Upper lobe of left lung (tissue), 6 donors: ENCODE measurements around the gene CCL20. TPM values are rescaled to one million over a fixed set of nuclear protein-coding genes. Genes with fewer than 3 reads are reported as not detected.
A peak's percentile ranks its signal among the peaks of the same experiment; 100 is the strongest.

Experiments used
- ATAC-seq, 2 donors: fragments of 200-7000 bp; cut with Tn5 transposase; one replicate each; pipeline ENCODE4 v1.9.1; 2022; ENCODE audit warnings: mild to moderate bottlenecking in 2 of 2, moderate library complexity in 2 of 2; ENCODE audit not compliant: low FRiP score in 2 of 2
- DNase-seq, 2 donors: peaks; one replicate each; pipeline ENCODE4 v3.0.0-alpha.2; 2019 to 2020
- H3K27ac ChIP-seq, 4 donors: fragments of 200-600 bp; sonication (generic); one replicate each; pipeline ENCODE4 v1.5.1; 2016 to 2019
- H3K27me3 ChIP-seq, 4 donors: fragments of 200-600 bp; sonication (generic); one replicate each; pipeline ENCODE4 v1.5.1; 2017 to 2019
- H3K36me3 ChIP-seq, 4 donors: fragments of 200-600 bp; sonication (generic); one replicate each; pipeline ENCODE4 v1.5.1; 2016 to 2019
- H3K4me1 ChIP-seq, 4 donors: fragments of 200-600 bp; sonication (generic); one replicate each; pipeline ENCODE4 v1.5.1; 2018 to 2019
- H3K4me3 ChIP-seq, 4 donors: fragments of 200-600 bp; sonication (generic); one replicate each; pipeline ENCODE4 v1.5.1; 2017 to 2019; ENCODE audit warnings: mild to moderate bottlenecking in 2 of 4, moderate library complexity in 1 of 4
- H3K9me3 ChIP-seq, 4 donors: fragments of 200-600 bp; sonication (generic); one replicate each; pipeline ENCODE4 v1.5.1; 2018 to 2019
- EP300 ChIP-seq, 4 donors: sonication (generic); formaldehyde crosslinking; IDR thresholded peaks; one replicate each; pipeline ENCODE4 v1.5.1; 2017; ENCODE audit warnings: antibody characterized with exemption in 4 of 4, control low read depth in 2 of 4
- POLR2A ChIP-seq, 4 donors: fragments of 450-650 bp; IDR thresholded peaks; one replicate each; pipeline ENCODE4 v1.5.1; 2016 to 2017; ENCODE audit warnings: antibody characterized with exemption in 4 of 4, mild to moderate bottlenecking in 2 of 4
- POLR2AphosphoS5 ChIP-seq, 2 donors: sonication (generic); formaldehyde crosslinking; IDR thresholded peaks; one replicate each; pipeline ENCODE4 v1.5.1; 2017; ENCODE audit warnings: antibody characterized with exemption in 2 of 2
- WGBS, 2 donors: methylation state at CpG; one replicate each; pipeline ENCODE4 v1.1.5; 2017 to 2018; 5-methylcytosine and 5-hydroxymethylcytosine counted together
- total RNA-seq, 6 donors: library from RNA; depleted of rRNA in 4 of 6; stranded (reverse); fragments of >200 nt in 4 of 6; gene quantifications; one replicate each; pipeline versions ENCODE4 v1.1.0 to v1.2.1, GENCODE V29; 2016 to 2021
- TF ChIP-seq, protein P1 (sequence below), 6 experiments: fragments of 450-650 bp in 4 of 6; fragments of 200-600 bp in 2 of 6; sonication (generic) in 2 of 6; IDR thresholded peaks; one replicate each; pipeline ENCODE4 v1.5.1; 2016 to 2019; ENCODE audit warnings: antibody characterized with exemption in 6 of 6
- donor health status: DM: no; HTN: no; CAD: no; lungs with moderate emphysema.
- donor health status: DM: no; HTN: yes; CAD: no; lungs with severe emphysema.

Gene CCL20
- total RNA-seq, 6 donors from 2014 or later, result 0.66 to 8.6 (median 3.8) TPM; not detected in 1

DNA sequence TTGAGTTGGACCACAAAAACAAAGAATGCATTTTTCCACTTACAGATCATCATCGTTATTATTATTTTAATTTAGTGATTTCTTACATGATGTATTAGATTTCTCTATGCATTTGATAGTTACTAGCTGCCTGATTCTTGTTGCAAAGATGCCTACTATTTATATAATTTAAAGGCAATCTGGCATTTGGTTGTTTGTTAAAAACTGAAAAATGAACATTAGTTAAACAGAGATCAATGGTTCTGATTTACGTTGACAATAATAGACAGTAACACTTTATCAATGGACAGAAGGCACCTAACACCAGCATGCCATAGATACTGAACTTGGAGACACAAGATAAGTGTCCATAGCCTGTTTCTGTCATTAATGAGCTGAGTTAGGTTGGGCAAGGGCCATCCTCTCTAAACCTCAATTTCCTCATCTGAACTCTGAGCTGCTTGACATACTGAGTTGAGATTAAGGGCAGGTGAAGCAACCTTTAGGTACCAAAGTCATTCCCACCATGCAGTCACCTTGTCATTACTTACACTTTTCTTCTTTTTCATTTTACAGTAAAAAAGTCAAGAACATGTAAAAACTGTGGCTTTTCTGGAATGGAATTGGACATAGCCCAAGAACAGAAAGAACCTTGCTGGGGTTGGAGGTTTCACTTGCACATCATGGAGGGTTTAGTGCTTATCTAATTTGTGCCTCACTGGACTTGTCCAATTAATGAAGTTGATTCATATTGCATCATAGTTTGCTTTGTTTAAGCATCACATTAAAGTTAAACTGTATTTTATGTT is 3.1 kb downstream of the CCL20 start:
- peak overlapping the region in 2 of 4 donors; percentile 80 to 82 for H3K27ac ChIP-seq
- no peak overlapping the region for H3K4me3 ChIP-seq
- H3K27me3 ChIP-seq, result no peaks in the 10 kb centered on the region
- DNase-seq (no peak), ATAC-seq (no peak)
- no peaks in the 10 kb centered on the region for H3K36me3 ChIP-seq
- H3K4me1 ChIP-seq, result peaks cover 9 to 25% (median 21%) of the 10 kb centered on the region in 4 donors
- TF ChIP-seq EP300 (IDR thresholded peaks at IDR 0.05) (no peak), POLR2A (IDR thresholded peaks at IDR 0.05) (no peak), POLR2AphosphoS5 (IDR thresholded peaks at IDR 0.05) (no peak)
- TF ChIP-seq, protein P1, sequence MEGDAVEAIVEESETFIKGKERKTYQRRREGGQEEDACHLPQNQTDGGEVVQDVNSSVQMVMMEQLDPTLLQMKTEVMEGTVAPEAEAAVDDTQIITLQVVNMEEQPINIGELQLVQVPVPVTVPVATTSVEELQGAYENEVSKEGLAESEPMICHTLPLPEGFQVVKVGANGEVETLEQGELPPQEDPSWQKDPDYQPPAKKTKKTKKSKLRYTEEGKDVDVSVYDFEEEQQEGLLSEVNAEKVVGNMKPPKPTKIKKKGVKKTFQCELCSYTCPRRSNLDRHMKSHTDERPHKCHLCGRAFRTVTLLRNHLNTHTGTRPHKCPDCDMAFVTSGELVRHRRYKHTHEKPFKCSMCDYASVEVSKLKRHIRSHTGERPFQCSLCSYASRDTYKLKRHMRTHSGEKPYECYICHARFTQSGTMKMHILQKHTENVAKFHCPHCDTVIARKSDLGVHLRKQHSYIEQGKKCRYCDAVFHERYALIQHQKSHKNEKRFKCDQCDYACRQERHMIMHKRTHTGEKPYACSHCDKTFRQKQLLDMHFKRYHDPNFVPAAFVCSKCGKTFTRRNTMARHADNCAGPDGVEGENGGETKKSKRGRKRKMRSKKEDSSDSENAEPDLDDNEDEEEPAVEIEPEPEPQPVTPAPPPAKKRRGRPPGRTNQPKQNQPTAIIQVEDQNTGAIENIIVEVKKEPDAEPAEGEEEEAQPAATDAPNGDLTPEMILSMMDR (IDR thresholded peaks at IDR 0.05), result no peak
- WGBS, 2 donors, result 87 to 92% methylated on average over 2 of the region's 2 CpGs
- no peaks in the 10 kb centered on the region for H3K9me3 ChIP-seq

DNA sequence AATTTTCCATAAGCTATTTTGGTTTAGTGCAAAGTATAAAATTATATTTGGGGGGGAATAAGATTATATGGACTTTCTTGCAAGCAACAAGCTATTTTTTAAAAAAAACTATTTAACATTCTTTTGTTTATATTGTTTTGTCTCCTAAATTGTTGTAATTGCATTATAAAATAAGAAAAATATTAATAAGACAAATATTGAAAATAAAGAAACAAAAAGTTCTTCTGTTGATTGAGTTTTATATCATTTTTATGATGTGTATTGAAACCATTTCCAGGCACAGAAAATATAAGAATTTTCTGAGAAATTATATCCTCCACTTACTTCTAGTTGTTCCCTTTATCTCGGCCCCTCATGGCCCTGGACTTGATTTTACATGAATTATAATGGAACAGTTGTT is 3.7 kb downstream of the CCL20 start:
- TF ChIP-seq, protein P1 (IDR thresholded peaks at IDR 0.05), result no peak
- TF ChIP-seq POLR2A (IDR thresholded peaks at IDR 0.05) (no peak), POLR2AphosphoS5 (IDR thresholded peaks at IDR 0.05) (no peak), EP300 (IDR thresholded peaks at IDR 0.05) (no peak)
- Histone ChIP-seq H3K27me3 (no peaks in the 10 kb centered on the region), H3K4me3 (no peak overlapping the region), H3K9me3 (no peaks in the 10 kb centered on the region), H3K36me3 (no peaks in the 10 kb centered on the region), H3K4me1 (peaks cover 9 to 25% (median 21%) of the 10 kb centered on the region in 4 donors), H3K27ac (peak overlapping the region in 3 of 4 donors; percentile 78 to 82 (median 80))
- WGBS, 2 donors, result 80 to 86% methylated on average over 1 of the region's 1 CpG
- ATAC-seq (no peak), DNase-seq (no peak)

DNA sequence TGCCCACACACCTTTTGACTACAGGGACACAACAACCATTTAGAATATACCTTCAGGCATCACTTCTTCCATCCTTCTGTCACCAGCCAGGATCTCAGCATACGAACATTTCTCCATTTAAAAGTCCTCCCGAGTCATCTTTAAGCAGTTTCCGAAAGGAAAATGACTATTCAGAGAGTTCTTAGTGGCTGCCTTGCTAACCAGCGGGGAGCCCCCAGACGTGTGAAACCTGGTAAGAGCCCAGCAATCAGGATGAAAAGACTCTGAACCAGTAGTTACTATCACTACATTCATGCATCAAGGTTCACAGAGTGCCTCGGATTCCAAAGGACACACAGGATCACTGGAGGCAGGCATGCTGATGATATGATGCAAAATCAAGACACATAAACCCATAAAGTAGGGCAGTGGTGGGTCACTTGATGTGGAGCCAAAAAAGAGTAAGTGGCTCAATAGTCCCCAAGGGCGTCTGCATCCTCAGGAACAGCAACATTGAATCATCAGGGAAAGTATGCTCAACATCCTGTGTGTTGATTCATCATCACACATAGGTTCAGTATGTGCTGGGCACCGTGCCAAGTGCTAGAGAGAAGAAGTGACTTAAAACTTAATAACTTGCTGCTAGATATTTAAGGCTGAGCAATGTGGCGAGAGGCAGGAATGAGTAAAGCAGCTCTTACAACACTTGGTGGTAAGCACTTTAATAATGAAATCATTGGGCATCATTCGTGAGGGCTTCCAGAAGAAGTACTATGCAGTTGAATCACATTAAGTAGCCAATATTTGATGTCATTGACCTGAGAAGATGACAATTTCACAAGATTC is 4.4 kb downstream of the CCL20 start:
- 27 to 29% methylated on average over 10 of the region's 10 CpGs for WGBS, 2 donors
- Histone ChIP-seq H3K9me3 (no peaks in the 10 kb centered on the region), H3K27ac (peak overlapping the region; percentile 45 to 82 (median 79)), H3K4me1 (peaks cover 9 to 25% (median 21%) of the 10 kb centered on the region in 4 donors), H3K27me3 (no peaks in the 10 kb centered on the region), H3K4me3 (no peak overlapping the region), H3K36me3 (no peaks in the 10 kb centered on the region)
- TF ChIP-seq EP300 (IDR thresholded peaks at IDR 0.05), result peak; percentile 28 to 99 (median 70)
- TF ChIP-seq, protein P1 (IDR thresholded peaks at IDR 0.05), result peak in 1 of 6 experiments; percentile 37
- peak; percentile 77 to 89 for TF ChIP-seq POLR2AphosphoS5 (IDR thresholded peaks at IDR 0.05)
- peak in 1 of 4 donors; percentile 21 for TF ChIP-seq POLR2A (IDR thresholded peaks at IDR 0.05)
- DNase-seq (peak in 1 of 2 donors; percentile 97), ATAC-seq (peak; percentile 85 to 88)

DNA sequence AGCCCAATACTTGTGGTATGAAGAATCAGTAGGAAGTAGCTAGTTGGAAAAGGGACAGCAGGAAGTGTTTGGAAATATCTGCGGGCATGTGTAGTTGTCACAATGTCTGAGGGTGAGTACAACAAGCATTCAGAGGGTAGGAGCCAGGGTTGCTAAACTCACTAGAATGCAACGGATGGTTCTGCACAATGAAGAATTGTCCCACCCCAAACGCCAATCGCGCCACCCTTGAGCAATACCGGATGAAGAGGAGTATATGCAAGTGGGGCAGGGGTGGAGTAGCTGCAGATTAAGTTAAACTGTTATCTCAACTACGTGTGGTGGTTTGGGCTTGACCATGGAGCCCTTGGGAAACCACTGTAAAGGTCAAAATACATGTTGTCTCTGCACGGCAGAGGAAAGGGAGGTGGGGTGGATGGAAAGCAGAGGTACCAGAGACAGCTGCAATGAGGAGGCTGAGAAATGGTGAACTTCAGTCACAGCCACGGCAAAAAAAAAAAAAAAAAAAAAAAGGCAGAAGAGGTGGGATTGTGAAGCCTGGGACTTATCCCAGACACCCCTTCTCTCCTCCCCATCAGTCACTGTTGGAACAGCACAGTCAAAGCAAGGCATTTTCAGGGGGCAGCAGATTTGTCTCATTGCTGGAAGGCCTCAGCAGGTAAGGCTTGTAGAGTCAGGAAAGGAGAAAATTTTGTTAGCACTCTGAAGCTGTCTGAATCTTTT is 5.2 kb downstream of the CCL20 start:
- no peak overlapping the region for H3K4me3 ChIP-seq
- peak overlapping the region; percentile 47 to 80 (median 72) for H3K27ac ChIP-seq
- H3K4me1 ChIP-seq, result peaks cover 4 to 25% (median 18%) of the 10 kb centered on the region in 4 donors
- peak in 1 of 2 donors; percentile 78 for DNase-seq
- WGBS, 2 donors, result 39 to 50% methylated on average over 9 of the region's 9 CpGs
- TF ChIP-seq, protein P1 (IDR thresholded peaks at IDR 0.05), result no peak
- TF ChIP-seq POLR2AphosphoS5 (IDR thresholded peaks at IDR 0.05) (peak; percentile 31 to 56), EP300 (IDR thresholded peaks at IDR 0.05) (peak in 1 of 4 donors; percentile 8), POLR2A (IDR thresholded peaks at IDR 0.05) (no peak)
- ATAC-seq, result peak; percentile 85 to 86
- no peaks in the 10 kb centered on the region for H3K27me3 ChIP-seq
- H3K36me3 ChIP-seq, result no peaks in the 10 kb centered on the region
- no peaks in the 10 kb centered on the region for H3K9me3 ChIP-seq
